Transverse colon (tissue), 4 donors: ENCODE results near the gene TMBIM6.

Source experiments
- EP300 ChIP-seq: sonication (generic); formaldehyde crosslinking; IDR thresholded peaks from one replicate; pipeline ENCODE4 v1.6.1; 2017; ENCODE audit warnings: antibody characterized with exemption, low read depth
- POLR2A ChIP-seq: fragments of 450-650 bp; IDR thresholded peaks from one replicate; pipeline ENCODE4 v1.6.1; 2016; ENCODE audit warnings: antibody characterized with exemption, mild to moderate bottlenecking, moderate library complexity
- POLR2AphosphoS5 ChIP-seq, 3 donors: sonication (generic); formaldehyde crosslinking; IDR thresholded peaks; one replicate each; pipeline ENCODE4 v1.6.1; 2016; ENCODE audit warnings: antibody characterized with exemption in 3 of 3
- TF ChIP-seq, protein P1 (sequence below), 5 experiments: fragments of 200-600 bp in 3 of 5; fragments of 450-650 bp in 2 of 5; sonication (generic) in 3 of 5; IDR thresholded peaks; 1 replicate in 2 of 5; 2 replicates in 3 of 5; pipeline ENCODE4 v1.5.1; 2016 to 2017; ENCODE audit warnings: antibody characterized with exemption in 5 of 5, inconsistent platforms in 3 of 5, mild to moderate bottlenecking in 2 of 5, moderate library complexity in 1 of 5

- TF ChIP-seq POLR2A (no peak), EP300 (no peak), POLR2AphosphoS5 (IDR thresholded peaks at IDR 0.05) (no peak)
- TF ChIP-seq, protein P1, sequence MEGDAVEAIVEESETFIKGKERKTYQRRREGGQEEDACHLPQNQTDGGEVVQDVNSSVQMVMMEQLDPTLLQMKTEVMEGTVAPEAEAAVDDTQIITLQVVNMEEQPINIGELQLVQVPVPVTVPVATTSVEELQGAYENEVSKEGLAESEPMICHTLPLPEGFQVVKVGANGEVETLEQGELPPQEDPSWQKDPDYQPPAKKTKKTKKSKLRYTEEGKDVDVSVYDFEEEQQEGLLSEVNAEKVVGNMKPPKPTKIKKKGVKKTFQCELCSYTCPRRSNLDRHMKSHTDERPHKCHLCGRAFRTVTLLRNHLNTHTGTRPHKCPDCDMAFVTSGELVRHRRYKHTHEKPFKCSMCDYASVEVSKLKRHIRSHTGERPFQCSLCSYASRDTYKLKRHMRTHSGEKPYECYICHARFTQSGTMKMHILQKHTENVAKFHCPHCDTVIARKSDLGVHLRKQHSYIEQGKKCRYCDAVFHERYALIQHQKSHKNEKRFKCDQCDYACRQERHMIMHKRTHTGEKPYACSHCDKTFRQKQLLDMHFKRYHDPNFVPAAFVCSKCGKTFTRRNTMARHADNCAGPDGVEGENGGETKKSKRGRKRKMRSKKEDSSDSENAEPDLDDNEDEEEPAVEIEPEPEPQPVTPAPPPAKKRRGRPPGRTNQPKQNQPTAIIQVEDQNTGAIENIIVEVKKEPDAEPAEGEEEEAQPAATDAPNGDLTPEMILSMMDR (IDR thresholded peaks at IDR 0.05): no peak
Measured at GRCh38 chr12:49789992-49790391, 48.6 kb downstream of the TMBIM6 start.
